Erythroblast (primary cell): ENCODE data around the gene GSDME.
A peak's percentile ranks its signal among the peaks of the same experiment; 100 is the strongest.
"Not testable (repeated sequence)": the region's sequence is repeated elsewhere in the genome, so short reads cannot be mapped to it uniquely, and the experiment has no call there.

ENCODE experiments used
- DNase-seq, 2 experiments: peaks; one replicate each; lab custom pipeline; 2025; lab: John Stamatoyannopoulos, UW
- GATA1 ChIP-seq: IDR thresholded peaks from 2 replicates; pipeline ENCODE4 v1.6.1; 2011; ENCODE audit warnings: low read depth, mild to moderate bottlenecking, control low read depth, low read length, moderate library complexity
- POLR2A ChIP-seq: IDR thresholded peaks from 2 replicates; pipeline ENCODE4 v1.6.1; 2011; ENCODE audit warnings: mild to moderate bottlenecking, low read length

GSDME gene

DNA sequence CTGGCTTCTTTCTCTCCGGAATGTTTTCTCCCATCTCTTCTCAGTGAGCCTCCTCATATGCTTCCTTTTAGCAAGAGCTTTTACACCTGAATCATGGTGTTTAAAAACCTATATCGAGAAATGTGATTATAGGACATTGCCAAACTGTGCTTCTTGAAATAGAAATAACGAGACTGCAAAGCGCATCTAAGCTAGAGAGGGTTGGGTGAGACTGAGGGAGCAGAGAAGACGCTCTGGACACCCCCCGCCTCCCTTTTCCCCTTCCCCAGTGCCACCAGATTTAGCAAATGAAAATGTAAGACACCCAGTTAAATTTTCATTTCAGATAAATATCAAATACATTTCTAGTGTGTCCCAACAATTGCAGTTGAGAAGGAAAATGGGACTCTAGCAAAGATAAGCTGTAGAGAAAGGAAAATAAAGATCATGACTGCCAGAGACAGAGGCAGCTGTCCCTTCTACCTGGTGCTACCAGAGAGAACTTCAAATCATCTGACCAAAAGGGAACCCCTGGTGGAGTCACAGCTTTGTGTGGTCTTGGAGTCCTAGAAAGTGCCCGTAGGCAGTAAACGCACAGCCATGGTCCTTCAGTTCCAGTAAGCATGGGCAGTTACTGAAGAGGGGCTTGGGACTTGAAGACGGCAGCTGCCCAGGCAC is 14.6 kb downstream of the GSDME start:
- DNase-seq, result no peak
- TF ChIP-seq POLR2A, result no peak
- no peak for TF ChIP-seq GATA1

DNA sequence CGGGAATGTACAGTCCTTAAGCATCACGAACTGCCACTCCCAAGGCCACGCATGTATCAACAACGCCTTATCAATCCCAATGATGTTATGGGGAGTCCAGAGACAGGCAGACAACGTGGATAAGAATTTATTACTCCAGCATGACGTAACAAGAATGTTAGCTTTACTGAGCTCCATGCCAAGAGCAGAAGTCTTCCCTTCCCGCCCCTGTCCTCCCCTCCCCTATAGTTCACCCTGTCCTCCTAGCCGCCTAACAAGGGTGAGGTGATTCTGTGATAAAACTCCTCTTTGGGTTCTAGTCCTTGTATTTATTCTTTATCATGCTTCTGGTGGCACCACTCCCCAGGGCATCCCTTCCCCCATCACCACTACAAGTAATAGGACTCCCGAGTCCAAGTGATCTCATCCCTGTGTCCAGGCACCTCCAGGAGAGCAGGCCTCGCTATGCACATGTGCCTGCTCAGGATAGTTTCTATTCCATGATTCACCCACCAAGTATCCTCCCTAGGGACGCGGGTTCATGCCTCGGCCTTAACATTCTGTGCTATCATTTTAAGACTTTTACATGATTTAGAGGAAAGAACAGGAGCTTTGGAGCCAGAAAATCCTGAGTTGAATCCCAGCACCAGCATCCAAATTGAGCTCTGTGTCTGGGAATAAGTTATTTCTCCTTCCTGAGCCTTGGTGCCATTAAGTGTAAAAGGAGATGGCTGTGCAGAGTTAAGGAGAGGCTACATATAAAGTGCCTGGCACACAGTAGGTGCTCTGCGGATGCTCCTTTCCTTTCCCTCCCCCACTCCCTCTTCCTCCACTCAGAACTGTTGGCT is 15.4 kb downstream of the GSDME start:
- no peak for DNase-seq

DNA sequence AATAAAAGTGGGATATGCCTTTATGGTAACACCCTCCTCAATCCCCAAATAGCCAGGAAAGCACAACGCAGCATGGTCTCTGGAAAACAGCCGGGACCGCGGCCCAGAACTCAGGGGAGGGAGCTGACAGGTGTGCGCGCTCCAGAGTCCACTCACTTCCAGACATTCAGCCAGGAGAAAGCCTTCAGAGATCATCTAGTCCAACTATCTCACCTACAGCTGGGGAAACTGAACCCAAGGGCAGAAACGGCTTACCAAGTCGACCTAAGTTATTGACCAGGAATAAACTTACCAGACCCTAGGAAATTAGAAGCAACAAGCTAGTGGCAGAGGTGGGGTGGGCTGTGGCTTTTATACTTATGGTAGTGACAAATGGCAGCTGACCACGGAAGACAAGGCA is 16.4 kb downstream of the GSDME start:
- DNase-seq, result no peak
- TF ChIP-seq POLR2A, result no peak
- TF ChIP-seq GATA1, result no peak

More for the DNA sequence above, 15.4 kb downstream of the GSDME start:
- no peak for TF ChIP-seq POLR2A
- TF ChIP-seq GATA1, result no peak

DNA sequence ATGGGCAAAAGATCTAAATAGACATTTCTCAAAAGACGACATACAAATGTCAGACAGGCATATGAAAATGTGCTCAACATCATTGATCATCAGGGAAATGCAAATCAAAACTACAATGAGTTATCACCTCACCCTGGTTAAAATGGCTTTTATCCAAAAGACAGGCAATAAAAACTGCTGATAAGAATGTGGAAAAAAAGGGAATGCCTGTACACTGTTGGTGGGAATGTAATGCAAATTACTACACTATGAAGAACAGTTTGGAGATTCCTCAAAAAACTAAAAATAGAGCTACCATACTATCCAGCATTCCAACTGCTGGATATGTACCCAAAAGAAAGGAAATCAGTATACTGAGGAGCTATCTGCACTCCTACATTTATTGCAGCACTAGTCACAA is 18.0 kb downstream of the GSDME start:
- TF ChIP-seq POLR2A (no peak), GATA1 (no peak)
- no peak for DNase-seq

DNA sequence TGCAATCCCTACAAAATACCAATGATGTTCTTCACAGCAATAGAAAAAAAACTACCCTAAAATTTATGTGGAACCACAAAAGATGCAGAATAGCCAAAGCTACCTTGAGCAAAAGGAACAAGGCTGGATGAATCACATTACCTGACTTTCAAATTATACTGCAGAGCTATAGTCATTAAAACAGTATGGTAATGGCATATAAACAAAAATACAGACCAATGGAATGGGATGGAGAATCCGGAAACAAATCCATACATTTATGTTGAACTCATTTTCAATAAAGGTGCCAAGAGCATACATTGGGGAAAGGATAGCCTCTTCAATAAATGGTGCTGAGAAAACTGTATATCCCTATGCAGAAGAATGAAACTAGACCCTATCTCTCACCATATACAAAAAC is 18.7 kb downstream of the GSDME start:
- TF ChIP-seq GATA1, result no peak
- no peak for TF ChIP-seq POLR2A
- no peak for DNase-seq

DNA sequence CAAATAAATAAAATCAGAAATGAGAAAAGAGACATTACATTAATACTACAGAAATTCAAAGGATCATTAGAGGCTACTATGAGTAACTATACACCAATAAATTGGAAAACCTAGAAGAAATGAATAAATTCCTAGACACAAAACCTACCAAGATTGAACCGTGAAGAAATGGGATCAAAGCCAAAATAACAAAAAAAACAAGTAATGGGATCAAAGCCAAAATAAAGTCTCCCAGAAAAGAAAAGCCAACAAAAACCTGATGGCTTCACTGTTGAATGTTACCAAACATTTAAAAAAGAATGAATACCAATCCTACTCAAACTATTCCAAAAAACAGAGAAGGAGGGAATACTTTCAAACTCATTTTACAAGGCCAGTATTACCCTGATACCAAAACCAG is 20.0 kb downstream of the GSDME start:
- TF ChIP-seq POLR2A (no peak), GATA1 (no peak)
- DNase-seq, result no peak

DNA sequence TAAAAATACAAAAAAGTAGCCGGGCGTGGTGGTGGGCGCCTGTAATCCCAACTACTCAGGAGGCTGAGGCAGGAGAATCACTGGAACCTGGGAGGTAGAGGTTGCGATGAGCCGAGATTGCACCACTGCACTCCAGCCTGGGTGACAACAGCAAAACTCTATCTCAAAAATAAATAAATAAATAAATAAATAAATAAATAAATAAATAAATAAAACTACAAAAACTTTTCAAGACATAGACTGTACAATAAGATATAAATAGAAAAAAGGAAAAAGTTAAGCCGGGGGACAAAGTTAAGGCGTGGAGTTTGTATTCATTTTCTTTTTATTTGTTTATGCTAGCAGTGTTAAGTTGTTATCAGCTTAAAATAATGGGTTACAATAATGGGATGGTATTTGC is 21.7 kb downstream of the GSDME start:
- not testable (repeated sequence) for DNase-seq

DNA sequence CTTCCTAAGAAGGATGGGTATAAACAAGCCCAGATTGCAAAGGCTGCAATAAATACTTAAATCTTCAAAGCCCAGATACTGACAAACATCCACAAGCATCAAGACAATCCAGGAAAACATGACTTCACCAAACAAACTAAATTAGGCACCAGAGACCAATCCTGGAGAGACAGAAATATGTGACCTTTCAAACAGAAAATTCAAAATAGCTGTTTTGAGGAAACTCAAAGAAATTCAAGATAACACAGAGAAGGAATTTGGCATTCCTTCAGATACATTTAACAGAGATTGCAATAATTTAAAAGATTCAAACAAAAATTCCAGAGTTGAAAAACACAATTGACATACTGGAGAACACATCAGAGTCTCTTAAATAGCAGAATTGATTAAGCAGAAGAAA is 23.0 kb downstream of the GSDME start:
- DNase-seq, result no peak
- TF ChIP-seq POLR2A (no peak), GATA1 (no peak)

DNA sequence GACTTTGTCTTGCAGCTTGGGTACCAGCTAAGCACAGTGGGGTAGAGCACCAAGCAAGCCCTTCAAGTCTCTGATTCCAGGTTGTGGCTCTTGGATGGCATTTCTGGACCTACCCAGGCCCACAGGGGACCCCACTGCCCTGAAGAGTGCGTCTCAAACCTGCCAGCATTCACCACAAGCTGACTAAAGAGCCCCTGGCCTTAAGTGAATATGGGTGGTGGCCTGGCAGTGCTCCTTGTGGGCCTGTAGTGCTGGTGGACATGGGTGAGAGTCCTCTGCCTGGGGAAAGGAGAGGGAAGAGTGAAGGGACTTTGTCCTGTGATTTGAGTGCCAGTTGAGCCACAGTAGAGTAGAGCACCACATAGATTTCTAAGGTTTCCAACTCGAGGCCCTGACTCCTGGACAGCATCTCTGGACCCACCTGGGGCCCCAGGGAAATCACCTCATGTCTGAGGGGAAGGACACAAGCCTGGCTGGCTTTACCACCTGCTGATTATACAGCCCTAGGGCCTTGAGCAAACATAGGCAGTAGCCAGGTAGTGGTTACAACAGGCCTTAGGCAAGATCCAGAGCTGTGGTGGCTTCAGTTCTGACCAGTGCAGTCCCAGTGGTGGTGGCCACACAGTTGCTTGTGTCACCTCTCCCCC is 23.7 kb downstream of the GSDME start:
- no peak for DNase-seq
- TF ChIP-seq GATA1, result no peak
- TF ChIP-seq POLR2A, result no peak

DNA sequence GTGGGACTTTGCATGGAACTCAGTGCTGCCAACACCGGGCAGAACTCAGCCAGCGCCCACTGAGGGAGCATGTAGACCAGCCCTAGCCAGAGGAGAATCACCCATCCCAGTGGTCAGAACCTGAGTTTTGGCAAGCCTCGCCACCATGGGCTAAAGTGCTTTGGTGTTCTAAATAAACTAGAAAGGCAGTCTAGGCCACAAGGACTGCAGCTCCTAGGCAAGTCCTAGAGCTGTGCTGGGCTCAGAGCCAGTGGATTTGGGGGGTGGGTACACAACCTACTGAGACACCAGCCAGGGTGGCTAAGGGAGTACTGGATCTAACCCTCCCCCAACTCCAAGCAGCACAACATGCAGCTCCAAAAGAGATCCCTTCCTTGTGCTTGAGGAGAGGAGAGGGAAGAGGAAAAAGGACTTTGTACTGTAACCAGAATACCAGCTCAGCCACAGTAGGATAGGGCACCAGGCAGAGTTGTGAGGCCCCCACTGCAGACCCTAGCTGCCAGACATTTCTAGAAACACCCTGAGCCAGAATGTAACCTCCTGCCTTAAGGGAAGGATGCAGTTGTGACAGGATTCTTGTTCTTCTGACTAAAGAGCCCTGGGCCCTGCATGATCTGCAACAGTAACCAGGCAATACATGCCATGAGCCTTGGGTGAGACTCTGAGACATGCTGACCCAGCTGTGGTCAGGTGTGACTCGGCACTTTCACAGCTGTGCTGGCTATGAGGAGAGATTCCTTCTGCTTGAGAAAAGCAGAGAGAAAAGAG is 24.4 kb downstream of the GSDME start:
- peak; percentile 31 to 38 for DNase-seq
- TF ChIP-seq GATA1 (no peak), POLR2A (no peak)

DNA sequence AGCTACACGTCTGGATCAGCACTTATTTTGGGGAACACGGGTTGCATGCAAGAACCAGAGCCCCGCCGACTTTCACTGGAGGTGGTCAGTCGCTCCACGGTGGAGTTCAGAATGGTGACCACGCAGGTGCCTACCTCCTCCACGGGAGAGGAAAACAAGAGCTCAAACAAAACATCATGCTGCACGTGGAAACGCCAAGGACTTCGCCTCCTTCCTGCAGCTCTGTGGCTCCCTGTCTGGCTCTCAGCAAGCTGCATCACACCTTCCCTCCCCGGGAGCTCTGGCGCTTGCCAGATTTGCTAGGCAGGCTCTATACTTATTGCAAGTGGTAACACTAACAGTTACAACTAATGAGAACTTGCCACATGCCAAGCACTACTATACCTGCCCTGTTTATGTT is 26.0 kb downstream of the GSDME start:
- DNase-seq, result no peak
- TF ChIP-seq GATA1 (no peak), POLR2A (no peak)

DNA sequence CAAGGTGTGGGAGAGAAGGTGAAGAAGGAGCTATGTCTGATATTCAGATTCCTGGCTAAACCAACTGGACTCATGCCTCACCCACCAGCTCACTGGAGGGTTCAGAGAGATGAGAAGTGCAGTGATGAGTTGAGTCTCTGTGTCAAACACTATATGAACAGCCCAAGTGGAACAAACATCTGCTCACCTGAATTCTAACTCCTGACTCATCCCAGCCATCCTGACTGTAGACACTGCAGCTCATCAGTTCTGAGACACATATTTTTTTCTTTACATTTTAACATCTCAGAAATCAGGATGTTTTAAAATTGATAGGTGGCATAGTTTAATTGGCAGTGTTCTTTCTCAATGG is 27.3 kb downstream of the GSDME start:
- TF ChIP-seq POLR2A (no peak), GATA1 (no peak)
- DNase-seq, result no peak

DNA sequence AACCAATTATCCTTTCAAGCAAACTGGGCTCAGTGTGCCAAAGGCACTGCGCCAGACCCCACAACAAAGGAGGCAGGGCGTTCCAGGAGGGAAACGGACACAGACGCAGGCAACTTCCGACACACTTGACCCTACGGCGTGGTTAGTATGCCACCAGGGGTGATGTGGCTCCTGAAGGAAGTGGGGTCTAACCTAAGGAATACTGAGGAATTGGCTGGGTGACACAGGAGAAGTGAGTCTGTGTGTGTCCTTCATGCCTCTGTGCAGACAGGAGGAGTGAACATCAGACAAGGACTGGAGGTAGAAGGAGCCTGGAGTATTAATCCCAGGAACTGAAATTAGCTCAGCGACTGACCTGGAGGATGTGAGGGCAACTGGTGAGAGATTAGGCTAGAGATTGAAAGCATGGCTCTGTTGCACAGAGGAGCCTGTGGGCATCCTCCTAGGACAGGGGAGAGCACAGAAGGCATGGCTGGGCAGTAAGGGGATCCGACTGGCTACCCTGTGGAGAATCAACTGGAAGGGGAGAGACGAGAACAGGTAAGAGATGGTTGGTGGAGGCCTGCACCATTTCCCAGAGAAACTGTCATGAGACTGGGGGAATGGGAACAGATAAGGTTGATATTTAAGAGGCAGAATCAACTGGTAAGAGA is 27.8 kb downstream of the GSDME start:
- no peak for DNase-seq
- TF ChIP-seq POLR2A (no peak), GATA1 (no peak)

DNA sequence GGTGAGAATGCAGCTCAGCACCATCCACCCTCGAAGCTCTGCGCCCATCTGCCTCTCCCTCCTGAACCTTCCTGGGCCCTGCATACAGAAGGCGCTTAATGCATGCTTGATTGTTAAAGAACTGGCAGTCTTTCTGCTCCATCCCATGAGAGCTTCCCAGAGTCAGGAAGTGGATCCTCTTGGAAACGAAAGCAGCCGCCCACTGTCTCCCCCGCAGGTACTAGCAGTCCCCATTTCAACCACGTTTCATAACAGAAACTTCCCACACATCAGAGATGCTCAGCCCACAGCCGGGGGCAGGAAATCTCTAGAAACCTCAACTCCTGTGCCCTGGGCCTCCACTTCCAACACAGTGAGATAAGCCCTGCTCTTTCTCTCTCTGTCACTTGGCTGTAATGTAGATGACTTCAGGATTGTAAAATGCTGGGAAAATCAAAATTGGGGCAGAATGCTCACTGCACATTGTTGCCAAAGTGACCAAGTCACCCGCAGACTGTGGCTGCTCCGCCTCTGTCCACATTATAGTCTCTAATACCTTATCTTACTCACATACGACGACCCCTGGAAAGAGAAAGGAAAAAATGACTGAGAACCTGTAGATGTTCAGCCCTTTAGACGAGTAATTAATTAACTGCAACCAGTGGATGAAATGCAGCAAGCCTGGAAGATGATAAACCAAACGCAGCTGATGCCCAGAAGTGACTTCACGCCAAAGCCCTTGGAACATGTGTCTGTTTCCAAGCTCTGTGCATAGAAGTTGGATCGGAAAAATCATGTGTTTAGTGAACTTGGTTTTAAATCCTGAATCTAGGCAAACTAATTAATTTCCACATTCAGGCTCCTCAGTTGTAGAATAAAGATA is 28.5 kb downstream of the GSDME start:
- no peak for DNase-seq
- no peak for TF ChIP-seq POLR2A
- TF ChIP-seq GATA1, result no peak
